Glutamatergic neuron (in vitro differentiated cells): ENCODE results near the gene LRRC41. TPM values are rescaled to one million over a fixed set of nuclear protein-coding genes. Genes with fewer than 3 reads are reported as not detected.

Experiments
- DNase-seq: peaks from one replicate; pipeline ENCODE4 v3.0.0; 2022
- H3K27ac Mint-ChIP-seq: one replicate; pipeline ENCODE4 v1.8.0; 2020; ENCODE audit warnings: mild to moderate bottlenecking, mixed read lengths, inconsistent platforms; ENCODE audit not compliant: unreplicated experiment
- H3K27me3 Mint-ChIP-seq: one replicate; pipeline ENCODE4 v1.8.0; 2020; ENCODE audit warnings: mild to moderate bottlenecking, moderate library complexity, mixed read lengths, inconsistent platforms; ENCODE audit not compliant: unreplicated experiment
- H3K36me3 Mint-ChIP-seq: one replicate; pipeline ENCODE4 v1.8.0; 2020; ENCODE audit warnings: mild to moderate bottlenecking, mixed read lengths, inconsistent platforms; ENCODE audit not compliant: unreplicated experiment
- H3K4me1 Mint-ChIP-seq: one replicate; pipeline ENCODE4 v1.8.0; 2020; ENCODE audit warnings: mild to moderate bottlenecking, low read depth, mixed read lengths, inconsistent platforms; ENCODE audit not compliant: unreplicated experiment
- H3K4me3 Mint-ChIP-seq: one replicate; pipeline ENCODE4 v1.8.0; 2020; ENCODE audit warnings: mild to moderate bottlenecking, mixed read lengths, inconsistent platforms; ENCODE audit not compliant: unreplicated experiment
- H3K9me3 Mint-ChIP-seq: one replicate; pipeline ENCODE4 v1.8.0; 2020; ENCODE audit warnings: mild to moderate bottlenecking, moderate library complexity, mixed read lengths, inconsistent platforms; ENCODE audit not compliant: unreplicated experiment
- CTCF ChIP-seq: fragments of 200-600 bp; sonication (generic); IDR thresholded peaks from one replicate; pipeline ENCODE4 v1.5.0; 2021; ENCODE audit not compliant: partially characterized antibody, unreplicated experiment
- total RNA-seq: library from RNA; stranded (reverse); fragmentation: NEBNext Ultra II Directional; extraction: Animal tissue kit (Norgen Biotek cat#: 25700); gene quantifications from one replicate; pipeline ENCODE4 v1.2.1, GENCODE V29; 2021; ENCODE audit not compliant: unreplicated experiment

LRRC41 gene
- total RNA-seq, 1 donor from 2014 or later: 77.9 TPM

GRCh38 chr1:46284597-46285564 is 18.5 kb downstream of the LRRC41 start:
- DNase-seq: no peak
- Mint-ChIP-seq H3K36me3 (no peaks in the 10 kb centered on the region), H3K27ac (peak overlapping the region; percentile 97), H3K4me3 (peak overlapping the region; percentile 16), H3K27me3 (peaks cover 3% of the 10 kb centered on the region), H3K4me1 (peaks cover 15% of the 10 kb centered on the region), H3K9me3 (peaks cover 8% of the 10 kb centered on the region)
- no peak for TF ChIP-seq CTCF

- Mint-ChIP-seq H3K4me1 (peaks cover 18% of the 10 kb centered on the region), H3K9me3 (peaks cover 8% of the 10 kb centered on the region), H3K27me3 (peaks cover 4% of the 10 kb centered on the region), H3K36me3 (no peaks in the 10 kb centered on the region), H3K4me3 (no peak overlapping the region), H3K27ac (peak overlapping the region; percentile 10)
- no peak for TF ChIP-seq CTCF
- no peak for DNase-seq
Measured at GRCh38 chr1:46284058-46284457, 19.4 kb downstream of the LRRC41 start.

DNA sequence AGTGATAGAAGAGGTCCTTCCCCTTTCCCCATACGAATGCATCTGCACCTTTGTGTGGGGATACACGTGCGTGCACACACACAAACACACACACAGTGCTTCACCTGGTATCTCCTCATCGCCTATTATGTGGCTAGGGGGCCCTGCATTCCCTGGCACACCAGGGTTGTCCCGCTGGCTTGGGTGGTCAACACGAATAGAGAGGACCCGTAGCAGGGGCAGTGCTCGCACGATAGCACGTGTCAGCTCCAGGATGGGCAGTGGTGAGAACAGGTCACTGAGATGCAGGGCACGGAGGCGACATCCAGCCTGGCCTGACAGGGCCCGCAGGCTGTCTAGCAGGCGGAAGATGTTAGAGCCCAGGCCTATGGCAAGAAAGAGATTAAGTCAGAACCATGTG is 22.4 kb downstream of the LRRC41 start:
- no peak for TF ChIP-seq CTCF
- H3K36me3 Mint-ChIP-seq: no peaks in the 10 kb centered on the region
- H3K4me3 Mint-ChIP-seq: no peak overlapping the region
- no peak for DNase-seq
- H3K27ac Mint-ChIP-seq: no peak overlapping the region
- H3K4me1 Mint-ChIP-seq: peaks cover 11% of the 10 kb centered on the region
- peaks cover 7% of the 10 kb centered on the region for H3K27me3 Mint-ChIP-seq
- peaks cover 4% of the 10 kb centered on the region for H3K9me3 Mint-ChIP-seq

- Mint-ChIP-seq H3K9me3 (peaks cover 5% of the 10 kb centered on the region), H3K27ac (no peak overlapping the region), H3K4me3 (no peak overlapping the region), H3K4me1 (peaks cover 4% of the 10 kb centered on the region), H3K27me3 (peaks cover 9% of the 10 kb centered on the region), H3K36me3 (peaks cover under 1% of the 10 kb centered on the region)
- TF ChIP-seq CTCF: no peak
- no peak for DNase-seq
Measured at GRCh38 chr1:46280092-46280491, 23.3 kb downstream of the LRRC41 start.

- H3K4me1 Mint-ChIP-seq: peaks cover 5% of the 10 kb centered on the region
- H3K9me3 Mint-ChIP-seq: peaks cover 7% of the 10 kb centered on the region
- DNase-seq: no peak
- peaks cover 5% of the 10 kb centered on the region for H3K36me3 Mint-ChIP-seq
- no peak overlapping the region for H3K4me3 Mint-ChIP-seq
- no peak for TF ChIP-seq CTCF
- H3K27me3 Mint-ChIP-seq: peaks cover 11% of the 10 kb centered on the region
- no peak overlapping the region for H3K27ac Mint-ChIP-seq
Measured at GRCh38 chr1:46278807-46279206, 24.6 kb downstream of the LRRC41 start.
